Osteocyte (in vitro differentiated cells): Measurements from ENCODE around the gene ZBTB3. TPM values are rescaled to one million over a fixed set of nuclear protein-coding genes. Genes with fewer than 3 reads are reported as not detected.
"Not testable (repeated sequence)": the region's sequence is repeated elsewhere in the genome, so short reads cannot be mapped to it uniquely, and the experiment has no call there.

Experiments used
- DNase-seq: peaks from one replicate; pipeline ENCODE4 v3.0.0; 2021; ENCODE audit warnings: mixed read lengths; ENCODE audit not compliant: unreplicated experiment; ENCODE audit errors: extremely low spot score
- H3K27ac Mint-ChIP-seq: one replicate; pipeline ENCODE4 v1.8.0; 2021; ENCODE audit warnings: mild to moderate bottlenecking, mixed read lengths; ENCODE audit not compliant: unreplicated experiment
- H3K27me3 Mint-ChIP-seq: one replicate; pipeline ENCODE4 v1.8.0; 2021; ENCODE audit warnings: mixed read lengths; ENCODE audit not compliant: unreplicated experiment
- H3K36me3 Mint-ChIP-seq: one replicate; pipeline ENCODE4 v1.8.0; 2021; ENCODE audit warnings: mixed read lengths; ENCODE audit not compliant: unreplicated experiment
- H3K4me1 Mint-ChIP-seq: one replicate; pipeline ENCODE4 v1.8.0; 2021; ENCODE audit warnings: mixed read lengths; ENCODE audit not compliant: unreplicated experiment
- H3K4me3 Mint-ChIP-seq: one replicate; pipeline ENCODE4 v1.8.0; 2021; ENCODE audit warnings: mild to moderate bottlenecking, moderate library complexity, mixed read lengths; ENCODE audit not compliant: unreplicated experiment
- H3K9me3 Mint-ChIP-seq: one replicate; pipeline ENCODE4 v1.8.0; 2021; ENCODE audit warnings: mixed read lengths; ENCODE audit not compliant: unreplicated experiment
- CTCF ChIP-seq: fragments of 200-600 bp; sonication (generic); IDR thresholded peaks from 2 replicates; pipeline ENCODE4 v1.5.0; 2021; ENCODE audit warnings: antibody characterized with exemption, mild to moderate bottlenecking, moderate library complexity
- microRNA-seq: library from miRNA; unstranded; fragments of <30 nt; microRNA quantifications from one replicate; pipeline ENCODE4 v1.1.0, GENCODE V29; 2020; ENCODE audit not compliant: unreplicated experiment
- total RNA-seq: library from RNA; stranded (reverse); gene quantifications from 2 replicates; pipeline ENCODE4 v1.2.1, GENCODE V29; 2021

Gene ZBTB3
- total RNA-seq, 1 donor from 2014 or later: 11.2 TPM

GRCh38 chr11:62705413-62705812 lies 48.5 kb downstream of the ZBTB3 start:
- Mint-ChIP-seq H3K9me3 (no peaks in the 10 kb centered on the region), H3K4me1 (peaks cover 45% of the 10 kb centered on the region), H3K27me3 (no peaks in the 10 kb centered on the region), H3K36me3 (peaks cover 5% of the 10 kb centered on the region), H3K27ac (peak overlapping the region; percentile 95), H3K4me3 (peak overlapping the region; percentile 94)
- no peak for TF ChIP-seq CTCF
- DNase-seq: no peak

- H3K27ac Mint-ChIP-seq, H3K4me3 Mint-ChIP-seq, H3K27me3 Mint-ChIP-seq, H3K9me3 Mint-ChIP-seq, DNase-seq, H3K36me3 Mint-ChIP-seq: not testable (repeated sequence)
- H3K4me1 Mint-ChIP-seq: peaks cover 32% of the 10 kb centered on the region
Observed at GRCh38 chr11:62703921-62704320, 50.0 kb downstream of the ZBTB3 start.

GRCh38 chr11:62702246-62702645 lies 51.7 kb downstream of the ZBTB3 start:
- H3K27ac Mint-ChIP-seq: no peak overlapping the region
- no peak for DNase-seq
- no peak overlapping the region for H3K4me3 Mint-ChIP-seq
- peaks cover 5% of the 10 kb centered on the region for H3K36me3 Mint-ChIP-seq
- H3K9me3 Mint-ChIP-seq: no peaks in the 10 kb centered on the region
- TF ChIP-seq CTCF: no peak
- H3K27me3 Mint-ChIP-seq: no peaks in the 10 kb centered on the region
- peaks cover 20% of the 10 kb centered on the region for H3K4me1 Mint-ChIP-seq

Small RNA genes within 50 kb of the gene (microRNA-seq; reads per million reads assigned to microRNA genes)
- gene MIR6514: not detected
- gene MIR6748: not detected

Other genes with a start within 250 kb of the ZBTB3 start
- gene AHNAK, start 207.4 kb downstream of the ZBTB3 start, total RNA-seq: 462 and 503 TPM in 2 replicates
- gene EEF1G, start 180.3 kb downstream of the ZBTB3 start, total RNA-seq: 1,404 TPM in 2 replicates
- gene TUT1, start 162.6 kb downstream of the ZBTB3 start, total RNA-seq: 12.7 and 15.6 TPM in 2 replicates
- 91.6 and 107 TPM in 2 replicates for gene MTA2, start 152.3 kb downstream of the ZBTB3 start, total RNA-seq
- 78.8 and 80.9 TPM in 2 replicates for gene EML3, start 141.4 kb downstream of the ZBTB3 start, total RNA-seq
- gene ROM1, start 140.9 kb downstream of the ZBTB3 start, total RNA-seq: 3.3 and 4.4 TPM in 2 replicates
- 35.8 and 41.4 TPM in 2 replicates for gene B3GAT3, start 132.2 kb downstream of the ZBTB3 start, total RNA-seq
- gene GANAB, start 107.5 kb downstream of the ZBTB3 start, total RNA-seq: 366 and 389 TPM in 2 replicates
- 20.5 and 24.0 TPM in 2 replicates for gene INTS5, start 100.9 kb downstream of the ZBTB3 start, total RNA-seq
- gene C11orf98, start 89.0 kb downstream of the ZBTB3 start, total RNA-seq: 53.6 and 56.3 TPM in 2 replicates
- 19.4 and 27.3 TPM in 2 replicates for gene CSKMT, start 88.8 kb downstream of the ZBTB3 start, total RNA-seq
- gene UQCC3, start 82.5 kb downstream of the ZBTB3 start, total RNA-seq: 6.3 and 6.8 TPM in 2 replicates
- gene LBHD1, start 81.9 kb downstream of the ZBTB3 start, total RNA-seq: 7.3 and 9.1 TPM in 2 replicates
- gene UBXN1, start 75.1 kb downstream of the ZBTB3 start, total RNA-seq: 132 and 161 TPM in 2 replicates
- gene LRRN4CL, start 64.6 kb downstream of the ZBTB3 start, total RNA-seq: 0.39 and 0.46 TPM in 2 replicates
- 54.1 and 56.7 TPM in 2 replicates for gene BSCL2, start 46.7 kb downstream of the ZBTB3 start, total RNA-seq
- gene GNG3, start 46.5 kb downstream of the ZBTB3 start, total RNA-seq: not detected in 2 replicates
- gene HNRNPUL2, start 26.7 kb downstream of the ZBTB3 start, total RNA-seq: 52.5 and 56.1 TPM in 2 replicates
- gene TTC9C, start 25.7 kb downstream of the ZBTB3 start, total RNA-seq: 32.4 and 36.6 TPM in 2 replicates
- 83.7 and 98.6 TPM in 2 replicates for gene POLR2G, start 7.4 kb upstream of the ZBTB3 start, total RNA-seq
- 40.8 and 42.8 TPM in 2 replicates for gene TAF6L, start 17.2 kb upstream of the ZBTB3 start, total RNA-seq
- gene TMEM179B, start 33.2 kb upstream of the ZBTB3 start, total RNA-seq: 46.7 and 47.7 TPM in 2 replicates
- gene TMEM223, start 37.8 kb upstream of the ZBTB3 start, total RNA-seq: 14.5 and 15.2 TPM in 2 replicates
- 92.4 and 97.5 TPM in 2 replicates for gene NXF1, start 51.3 kb upstream of the ZBTB3 start, total RNA-seq
- 65.3 and 71.0 TPM in 2 replicates for gene STX5, start 77.9 kb upstream of the ZBTB3 start, total RNA-seq
- gene TEX54, start 78.7 kb upstream of the ZBTB3 start, total RNA-seq: not detected in 2 replicates
- 40.5 and 42.1 TPM in 2 replicates for gene WDR74, start 85.4 kb upstream of the ZBTB3 start, total RNA-seq
- gene SLC3A2, start 126.7 kb upstream of the ZBTB3 start, total RNA-seq: 326 and 362 TPM in 2 replicates
- 0.27 and 0.31 TPM in 2 replicates for gene CHRM1, start 167.2 kb upstream of the ZBTB3 start, total RNA-seq
- not detected in 2 replicates for gene SLC22A6, start 230.8 kb upstream of the ZBTB3 start, total RNA-seq